GM12865 (cell line): ENCODE data around the gene COX6B1.

Source experiments
- DNase-seq: peaks from one replicate; pipeline ENCODE4 v3.0.0; 2010; ENCODE audit warnings: low read depth
- H3K4me3 ChIP-seq: 2 replicates; pipeline ENCODE4 v1.5.1; 2011; ENCODE audit warnings: mild to moderate bottlenecking, low read depth, low read length, control low read depth
- TF ChIP-seq, protein P1 (sequence below): IDR thresholded peaks from 2 replicates; pipeline ENCODE4 v1.5.1; 2011; ENCODE audit warnings: low read length, control low read depth, low read depth, inconsistent platforms; ENCODE audit not compliant: insufficient read depth; ENCODE audit errors: missing control alignments

Gene COX6B1

GRCh38 chr19:35666251-35666913 is 18.3 kb downstream of the COX6B1 start, which contains the start of gene UPK1A:
UPK1A (plus strand) TSS chr19:35666517; CDS start chr19:35666813, 296 bp downstream.
- no peak within 1 kb of the TSS for H3K4me3 ChIP-seq
- TF ChIP-seq, protein P1, sequence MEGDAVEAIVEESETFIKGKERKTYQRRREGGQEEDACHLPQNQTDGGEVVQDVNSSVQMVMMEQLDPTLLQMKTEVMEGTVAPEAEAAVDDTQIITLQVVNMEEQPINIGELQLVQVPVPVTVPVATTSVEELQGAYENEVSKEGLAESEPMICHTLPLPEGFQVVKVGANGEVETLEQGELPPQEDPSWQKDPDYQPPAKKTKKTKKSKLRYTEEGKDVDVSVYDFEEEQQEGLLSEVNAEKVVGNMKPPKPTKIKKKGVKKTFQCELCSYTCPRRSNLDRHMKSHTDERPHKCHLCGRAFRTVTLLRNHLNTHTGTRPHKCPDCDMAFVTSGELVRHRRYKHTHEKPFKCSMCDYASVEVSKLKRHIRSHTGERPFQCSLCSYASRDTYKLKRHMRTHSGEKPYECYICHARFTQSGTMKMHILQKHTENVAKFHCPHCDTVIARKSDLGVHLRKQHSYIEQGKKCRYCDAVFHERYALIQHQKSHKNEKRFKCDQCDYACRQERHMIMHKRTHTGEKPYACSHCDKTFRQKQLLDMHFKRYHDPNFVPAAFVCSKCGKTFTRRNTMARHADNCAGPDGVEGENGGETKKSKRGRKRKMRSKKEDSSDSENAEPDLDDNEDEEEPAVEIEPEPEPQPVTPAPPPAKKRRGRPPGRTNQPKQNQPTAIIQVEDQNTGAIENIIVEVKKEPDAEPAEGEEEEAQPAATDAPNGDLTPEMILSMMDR = no peak
- no peak for DNase-seq

GRCh38 chr19:35669566-35669965 is 21.4 kb downstream of the COX6B1 start:
- no peak for DNase-seq
- H3K4me3 ChIP-seq = no peak overlapping the region
- TF ChIP-seq, protein P1 = no peak

GRCh38 chr19:35669974-35670373 is 21.9 kb downstream of the COX6B1 start:
- no peak for DNase-seq
- no peak overlapping the region for H3K4me3 ChIP-seq
- TF ChIP-seq, protein P1 = no peak

- TF ChIP-seq, protein P1 = no peak
- DNase-seq = no peak
- no peak overlapping the region for H3K4me3 ChIP-seq
Measured at GRCh38 chr19:35670686-35671085, 22.6 kb downstream of the COX6B1 start.

- H3K4me3 ChIP-seq = no peak overlapping the region
- TF ChIP-seq, protein P1 = no peak
- DNase-seq = no peak
Measured at GRCh38 chr19:35671818-35672217, 23.7 kb downstream of the COX6B1 start.

DNA sequence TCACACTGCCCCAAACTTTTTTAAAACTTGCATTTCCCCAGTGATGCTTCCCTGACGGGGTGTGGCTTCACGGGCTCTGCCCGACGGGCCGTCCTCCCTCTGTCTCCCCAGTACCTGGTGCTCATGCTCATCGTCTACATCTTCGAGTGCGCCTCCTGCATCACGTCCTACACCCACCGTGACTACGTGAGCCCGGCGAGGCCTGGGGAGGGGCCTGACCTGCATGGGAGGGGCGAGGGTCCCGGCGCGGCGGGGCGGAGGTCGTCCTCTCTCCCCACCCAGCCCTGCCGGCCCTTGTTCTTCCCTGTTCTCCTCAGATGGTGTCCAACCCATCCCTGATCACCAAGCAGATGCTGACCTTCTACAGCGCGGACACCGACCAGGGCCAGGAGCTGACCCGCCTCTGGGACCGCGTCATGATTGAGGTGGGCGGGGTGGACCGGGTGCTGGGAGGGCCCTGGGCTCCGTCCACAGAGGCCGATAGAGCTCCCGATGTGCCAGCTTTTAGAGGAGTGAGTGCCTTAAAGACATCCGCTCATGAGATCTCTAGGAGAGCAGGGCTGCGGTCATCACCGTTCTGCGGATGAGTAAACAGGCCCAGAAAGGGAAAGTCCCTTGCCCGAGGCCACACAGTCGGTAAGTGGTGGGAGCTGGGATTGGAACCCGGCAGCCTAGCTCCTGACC is 25.1 kb downstream of the COX6B1 start:
- peak overlapping the region; percentile 4 for H3K4me3 ChIP-seq
- TF ChIP-seq, protein P1 = no peak
- DNase-seq = peak; percentile 51
